MM.1S (cell line): ENCODE data around the gene YWHAE.

Experiments
- EZH2 ChIP-seq: fragments of 300-600 bp; sonication (generic); optimal IDR thresholded peaks from 2 replicates; pipeline ENCODE3; 2017; ENCODE audit warnings: low read depth, mild to moderate bottlenecking, antibody characterized with exemption, low read length, mixed read lengths
- EZH2phosphoT487 ChIP-seq: fragments of 300-600 bp; sonication (generic); IDR thresholded peaks from 2 replicates; pipeline ENCODE4 v1.6.1; 2018; ENCODE audit warnings: antibody characterized with exemption, low read length
- TF ChIP-seq, protein P1 (sequence below): fragments of 300-600 bp; sonication (generic); IDR thresholded peaks from 2 replicates; pipeline ENCODE4 v1.5.1; 2016; ENCODE audit warnings: antibody characterized with exemption, low read length, mixed read lengths

- TF ChIP-seq, protein P1, sequence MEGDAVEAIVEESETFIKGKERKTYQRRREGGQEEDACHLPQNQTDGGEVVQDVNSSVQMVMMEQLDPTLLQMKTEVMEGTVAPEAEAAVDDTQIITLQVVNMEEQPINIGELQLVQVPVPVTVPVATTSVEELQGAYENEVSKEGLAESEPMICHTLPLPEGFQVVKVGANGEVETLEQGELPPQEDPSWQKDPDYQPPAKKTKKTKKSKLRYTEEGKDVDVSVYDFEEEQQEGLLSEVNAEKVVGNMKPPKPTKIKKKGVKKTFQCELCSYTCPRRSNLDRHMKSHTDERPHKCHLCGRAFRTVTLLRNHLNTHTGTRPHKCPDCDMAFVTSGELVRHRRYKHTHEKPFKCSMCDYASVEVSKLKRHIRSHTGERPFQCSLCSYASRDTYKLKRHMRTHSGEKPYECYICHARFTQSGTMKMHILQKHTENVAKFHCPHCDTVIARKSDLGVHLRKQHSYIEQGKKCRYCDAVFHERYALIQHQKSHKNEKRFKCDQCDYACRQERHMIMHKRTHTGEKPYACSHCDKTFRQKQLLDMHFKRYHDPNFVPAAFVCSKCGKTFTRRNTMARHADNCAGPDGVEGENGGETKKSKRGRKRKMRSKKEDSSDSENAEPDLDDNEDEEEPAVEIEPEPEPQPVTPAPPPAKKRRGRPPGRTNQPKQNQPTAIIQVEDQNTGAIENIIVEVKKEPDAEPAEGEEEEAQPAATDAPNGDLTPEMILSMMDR: no peak
- TF ChIP-seq EZH2phosphoT487: no peak
- no peak for TF ChIP-seq EZH2
These were observed 86.6 kb downstream of the YWHAE start for GRCh38 chr17:1313270-1314005.
